Renal cortex interstitium (tissue), 11 donors: ENCODE measurements around the gene FOXK2. TPM values are rescaled to one million over a fixed set of nuclear protein-coding genes. Genes with fewer than 3 reads are reported as not detected.

Source experiments
- DNase-seq, 11 donors: peaks; one replicate each; pipeline ENCODE4 v3.0.0-alpha.2; 2013; ENCODE audit warnings: low read depth in 9 of 11, low spot score in 4 of 11; ENCODE audit errors: extremely low read depth in 1 of 11
- polyA plus RNA-seq, 3 donors: library from polyadenylated mRNA; unstranded; fragments of 120-200 nt; gene quantifications; one replicate each; pipeline ENCODE4 v1.2.1, GENCODE V29; 2013; ENCODE audit not compliant: insufficient read length in 3 of 3

The FOXK2 gene
- polyA plus RNA-seq, 3 donors, result 41.4 to 43.2 (median 42.3) TPM

GRCh38 chr17:82595893-82596292 is 76.4 kb downstream of the FOXK2 start:
- no peak for DNase-seq

- DNase-seq, result no peak
These were observed 76.8 kb downstream of the FOXK2 start for GRCh38 chr17:82596296-82596695.

GRCh38 chr17:82596837-82597672 is 77.5 kb downstream of the FOXK2 start:
- DNase-seq, result no peak

GRCh38 chr17:82598256-82599119 is 79.0 kb downstream of the FOXK2 start:
- DNase-seq, result no peak

GRCh38 chr17:82599674-82600661 is 80.4 kb downstream of the FOXK2 start:
- DNase-seq, result no peak

GRCh38 chr17:82600731-82601446 is 81.4 kb downstream of the FOXK2 start:
- DNase-seq, result no peak

- no peak for DNase-seq
These were observed 82.0 kb downstream of the FOXK2 start for GRCh38 chr17:82601447-82602000.

GRCh38 chr17:82602487-82602886 is 83.0 kb downstream of the FOXK2 start:
- DNase-seq, result no peak

- no peak for DNase-seq
These were observed 83.6 kb downstream of the FOXK2 start for GRCh38 chr17:82602986-82603710.

- DNase-seq, result peak in 5 of 11 donors; percentile 40 to 80 (median 52)
These were observed 84.5 kb downstream of the FOXK2 start for GRCh38 chr17:82603981-82604448.

- DNase-seq, result no peak
These were observed 85.0 kb downstream of the FOXK2 start for GRCh38 chr17:82604532-82604931.

- no peak for DNase-seq
These were observed 86.5 kb downstream of the FOXK2 start for GRCh38 chr17:82605939-82606600.

GRCh38 chr17:82608816-82609215 is 89.3 kb downstream of the FOXK2 start:
- DNase-seq, result no peak

GRCh38 chr17:82609655-82610054 is 90.1 kb downstream of the FOXK2 start:
- DNase-seq, result no peak

- peak in 1 of 11 donors; percentile 31 for DNase-seq
These were observed 91.9 kb downstream of the FOXK2 start for GRCh38 chr17:82611140-82612058.
